ENCODE data around the gene PERM1. TPM values are rescaled to one million over a fixed set of nuclear protein-coding genes. Genes with fewer than 3 reads are reported as not detected.

Gene PERM1
- total RNA-seq, 2 experiments from 2014 or later: not detected

- BruUV-seq (replicated peaks): no TSS peak
- intact Hi-C loops (cut with micrococcal nuclease; ENCODE audit: unreplicated experiment): no loop called here
Observed at GRCh38 chr1:943545-944340, 38.1 kb downstream of the PERM1 start.

GRCh38 chr1:942864-943533, 38.9 kb downstream of the PERM1 start:
- Histone ChIP-seq H4K20me1 (ENCODE audit: insufficient read depth, low read length) (no peaks in the 10 kb centered on the region; the same call in 1 of the 2 replicates), H3K27ac (ENCODE audit: low read depth, low read length, poor library complexity, severe bottlenecking) (no peak overlapping the region), H3K4me1 (ENCODE audit: insufficient read depth, low read length, poor library complexity, severe bottlenecking) (peaks cover 5% of the 10 kb centered on the region), H3K9me3 (ENCODE audit: low read length) (no peaks in the 10 kb centered on the region), H3K36me3 (ENCODE audit: insufficient read depth, low read length) (peaks cover 28% of the 10 kb centered on the region), H3K4me2 (ENCODE audit: low read length) (no peak overlapping the region), H3K9me2 (ENCODE audit: insufficient read depth, low read length) (no peaks in the 10 kb centered on the region), H3K79me2 (ENCODE audit: insufficient read depth, low read depth, low read length) (no peaks in the 10 kb centered on the region), H2AFZ (ENCODE audit: low read length) (no peak overlapping the region), H3K4me3 (ENCODE audit: low read depth, low read length, poor library complexity, severe bottlenecking) (no peak overlapping the region)
- BruUV-seq (replicated peaks): no TSS peak
- POLR2A ChIA-PET: no interaction called here
- CTCF ChIA-PET (ENCODE audit: unreplicated experiment): no interaction called here
- intact Hi-C loops (cut with micrococcal nuclease; ENCODE audit: unreplicated experiment): no loop called here
- TF ChIP-seq EZH2phosphoT487 (IDR thresholded peaks at IDR 0.05; ENCODE audit: borderline replicate concordance, low read depth, low read length) (no peak), CTCF (conservative IDR thresholded peaks at IDR 0.05; ENCODE audit: low read length) (no peak)
- DNase-seq (ENCODE audit: low spot score): no peak

More at GRCh38 chr1:943545-944340, 38.1 kb downstream of the PERM1 start:
- Histone ChIP-seq H3K36me3 (ENCODE audit: insufficient read depth, low read length) (peaks cover 34% of the 10 kb centered on the region), H3K79me2 (ENCODE audit: insufficient read depth, low read depth, low read length) (no peaks in the 10 kb centered on the region), H2AFZ (ENCODE audit: low read length) (no peak overlapping the region), H3K4me1 (ENCODE audit: insufficient read depth, low read length, poor library complexity, severe bottlenecking) (peaks cover 5% of the 10 kb centered on the region), H3K4me2 (ENCODE audit: low read length) (no peak overlapping the region), H3K9me2 (ENCODE audit: insufficient read depth, low read length) (no peaks in the 10 kb centered on the region), H3K27ac (ENCODE audit: low read depth, low read length, poor library complexity, severe bottlenecking) (no peak overlapping the region), H3K4me3 (ENCODE audit: low read depth, low read length, poor library complexity, severe bottlenecking) (no peak overlapping the region), H3K9me3 (ENCODE audit: low read length) (no peaks in the 10 kb centered on the region), H4K20me1 (ENCODE audit: insufficient read depth, low read length) (no peaks in the 10 kb centered on the region; the same call in 1 of the 2 replicates)
- ChIA-PET CTCF (ENCODE audit: unreplicated experiment) (no interaction called here), POLR2A (no interaction called here)
- TF ChIP-seq CTCF (conservative IDR thresholded peaks at IDR 0.05; ENCODE audit: low read length) (no peak), EZH2phosphoT487 (IDR thresholded peaks at IDR 0.05; ENCODE audit: borderline replicate concordance, low read depth, low read length) (no peak)
- no peak for DNase-seq (ENCODE audit: low spot score)

GRCh38 chr1:942411-942821, 39.5 kb downstream of the PERM1 start:
- ChIA-PET CTCF (ENCODE audit: unreplicated experiment) (no interaction called here), POLR2A (no interaction called here)
- DNase-seq (ENCODE audit: low spot score): no peak

More at GRCh38 chr1:942411-942821, 39.5 kb downstream of the PERM1 start:
- no peak for TF ChIP-seq CTCF (conservative IDR thresholded peaks at IDR 0.05; ENCODE audit: low read length)
- TF ChIP-seq EZH2phosphoT487 (IDR thresholded peaks at IDR 0.05; ENCODE audit: borderline replicate concordance, low read depth, low read length): no peak
- H3K9me2 ChIP-seq (ENCODE audit: insufficient read depth, low read length): no peaks in the 10 kb centered on the region
- no peaks in the 10 kb centered on the region for H3K79me2 ChIP-seq (ENCODE audit: insufficient read depth, low read depth, low read length)
- no peak overlapping the region for H3K4me3 ChIP-seq (ENCODE audit: low read depth, low read length, poor library complexity, severe bottlenecking)
- H2AFZ ChIP-seq (ENCODE audit: low read length): no peak overlapping the region
- H3K36me3 ChIP-seq (ENCODE audit: insufficient read depth, low read length): peaks cover 22% of the 10 kb centered on the region
- no peak overlapping the region for H3K4me2 ChIP-seq (ENCODE audit: low read length)
- BruUV-seq (replicated peaks): no TSS peak
- no peak overlapping the region for H3K27ac ChIP-seq (ENCODE audit: low read depth, low read length, poor library complexity, severe bottlenecking)
- no peaks in the 10 kb centered on the region for H3K9me3 ChIP-seq (ENCODE audit: low read length)
- H4K20me1 ChIP-seq (ENCODE audit: insufficient read depth, low read length): no peaks in the 10 kb centered on the region; the same call in 1 of the 2 replicates
- H3K4me1 ChIP-seq (ENCODE audit: insufficient read depth, low read length, poor library complexity, severe bottlenecking): peaks cover 5% of the 10 kb centered on the region
- intact Hi-C loops (cut with micrococcal nuclease; ENCODE audit: unreplicated experiment): no loop called here
